HepG2 (cell line): ENCODE measurements around the gene TF.

ENCODE experiments used
- DPF2 ChIP-seq: sonication (generic); formaldehyde crosslinking; IDR thresholded peaks from 2 replicates; pipeline ENCODE4 v1.4.0; 2020; ENCODE audit warnings: mild to moderate bottlenecking, low read depth, missing genetic modification reagents, borderline replicate concordance
- GLI4 ChIP-seq: sonication (generic); formaldehyde crosslinking; IDR thresholded peaks from 2 replicates; pipeline ENCODE4 v1.5.1; 2020; ENCODE audit warnings: missing genetic modification reagents, mild to moderate bottlenecking, moderate library complexity, borderline replicate concordance
- SALL1 ChIP-seq: sonication (generic); formaldehyde crosslinking; IDR thresholded peaks from 2 replicates; pipeline ENCODE4 v1.8.0; 2022; ENCODE audit warnings: mild to moderate bottlenecking, missing genetic modification reagents
- TF ChIP-seq, protein P1 (sequence below), 2 experiments: IDR thresholded peaks; 2 replicates each; pipeline ENCODE4 v1.6.1; 2011 to 2012; ENCODE audit warnings: low read length in 2 of 2, borderline replicate concordance in 1 of 2, low read depth in 1 of 2, mild to moderate bottlenecking in 1 of 2, moderate library complexity in 1 of 2

DNA sequence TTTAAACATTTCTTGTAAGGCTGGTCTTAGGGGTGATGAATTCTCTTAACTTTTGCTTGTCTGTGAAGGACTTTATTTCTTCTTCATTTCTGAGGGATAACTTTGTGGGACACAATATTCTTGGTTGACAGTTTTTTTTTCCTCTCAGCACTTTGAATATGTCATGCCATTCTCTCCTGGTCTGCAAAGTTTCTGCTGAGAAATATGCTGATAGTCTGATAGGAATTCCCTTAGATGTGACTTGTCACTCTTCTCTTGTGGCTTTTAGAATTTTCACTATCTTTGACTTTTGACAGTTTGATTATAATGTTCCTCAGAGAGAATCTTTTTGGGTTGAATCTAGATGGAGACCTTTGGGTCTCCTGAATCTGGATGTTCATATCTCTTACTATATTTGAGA, 23.3 kb upstream of the TF start:
- TF ChIP-seq, protein P1, sequence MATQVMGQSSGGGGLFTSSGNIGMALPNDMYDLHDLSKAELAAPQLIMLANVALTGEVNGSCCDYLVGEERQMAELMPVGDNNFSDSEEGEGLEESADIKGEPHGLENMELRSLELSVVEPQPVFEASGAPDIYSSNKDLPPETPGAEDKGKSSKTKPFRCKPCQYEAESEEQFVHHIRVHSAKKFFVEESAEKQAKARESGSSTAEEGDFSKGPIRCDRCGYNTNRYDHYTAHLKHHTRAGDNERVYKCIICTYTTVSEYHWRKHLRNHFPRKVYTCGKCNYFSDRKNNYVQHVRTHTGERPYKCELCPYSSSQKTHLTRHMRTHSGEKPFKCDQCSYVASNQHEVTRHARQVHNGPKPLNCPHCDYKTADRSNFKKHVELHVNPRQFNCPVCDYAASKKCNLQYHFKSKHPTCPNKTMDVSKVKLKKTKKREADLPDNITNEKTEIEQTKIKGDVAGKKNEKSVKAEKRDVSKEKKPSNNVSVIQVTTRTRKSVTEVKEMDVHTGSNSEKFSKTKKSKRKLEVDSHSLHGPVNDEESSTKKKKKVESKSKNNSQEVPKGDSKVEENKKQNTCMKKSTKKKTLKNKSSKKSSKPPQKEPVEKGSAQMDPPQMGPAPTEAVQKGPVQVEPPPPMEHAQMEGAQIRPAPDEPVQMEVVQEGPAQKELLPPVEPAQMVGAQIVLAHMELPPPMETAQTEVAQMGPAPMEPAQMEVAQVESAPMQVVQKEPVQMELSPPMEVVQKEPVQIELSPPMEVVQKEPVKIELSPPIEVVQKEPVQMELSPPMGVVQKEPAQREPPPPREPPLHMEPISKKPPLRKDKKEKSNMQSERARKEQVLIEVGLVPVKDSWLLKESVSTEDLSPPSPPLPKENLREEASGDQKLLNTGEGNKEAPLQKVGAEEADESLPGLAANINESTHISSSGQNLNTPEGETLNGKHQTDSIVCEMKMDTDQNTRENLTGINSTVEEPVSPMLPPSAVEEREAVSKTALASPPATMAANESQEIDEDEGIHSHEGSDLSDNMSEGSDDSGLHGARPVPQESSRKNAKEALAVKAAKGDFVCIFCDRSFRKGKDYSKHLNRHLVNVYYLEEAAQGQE (IDR thresholded peaks at IDR 0.05; ENCODE audit: borderline replicate concordance in 1 of 2, low read depth in 1 of 2, low read length in 2 of 2): no peak
- TF ChIP-seq GLI4 (CRISPR knock-in tag) (no peak), DPF2 (CRISPR knock-in tag) (no peak), SALL1 (CRISPR knock-in tag) (no peak)
